ENCODE data around the gene RBBP8NL. TPM values are rescaled to one million over a fixed set of nuclear protein-coding genes. Genes with fewer than 3 reads are reported as not detected.

RBBP8NL gene
- total and polyA plus RNA-seq, 9 of the 15 experiments (the other 6 are each of a cell fraction or from before 2014, with no cell fraction given), result not detected

GRCh38 chr20:62476056-62476838 is 48.9 kb upstream of the RBBP8NL start (continued):
- TF ChIP-seq E2F5 (CRISPR knock-in tag; IDR thresholded peaks at IDR 0.05) (peak; percentile 92), SPI1 (IDR thresholded peaks at IDR 0.05; ENCODE audit: borderline replicate concordance, low read depth, low read length) (no peak), RBFOX2 (IDR thresholded peaks at IDR 0.05; ENCODE audit: low read depth, low read length) (peak; percentile 74), ZC3H8 (IDR thresholded peaks at IDR 0.05) (no peak), DPF2 (IDR thresholded peaks at IDR 0.05) (no peak), IRF9 (tag; IDR thresholded peaks at IDR 0.05) (no peak), SIN3A (IDR thresholded peaks at IDR 0.05; ENCODE audit: borderline replicate concordance in 2 of 2, control insufficient read depth in 1 of 2, low read depth in 2 of 2, low read length in 2 of 2) (no peak), CBX5 (IDR thresholded peaks at IDR 0.05; ENCODE audit: borderline replicate concordance, low read depth) (no peak), ZNF384 (IDR thresholded peaks at IDR 0.05; ENCODE audit: low read depth, low read length) (no peak), ZNF24 (IDR thresholded peaks at IDR 0.05) (no peak), U2AF1 (optimal IDR thresholded peaks at IDR 0.05; ENCODE audit: low read depth, low read length) (no peak), HDAC6 (IDR thresholded peaks at IDR 0.05; ENCODE audit: low read depth, low read length) (no peak), ZNF354B (CRISPR knock-in tag; IDR thresholded peaks at IDR 0.05) (no peak), ZNF551 (CRISPR knock-in tag; IDR thresholded peaks at IDR 0.05) (no peak), ZBTB17 (CRISPR knock-in tag; IDR thresholded peaks at IDR 0.05) (no peak), CEBPB (tag; IDR thresholded peaks at IDR 0.05) (no peak), ZNF12 (CRISPR knock-in tag; IDR thresholded peaks at IDR 0.05) (no peak), E2F1 (CRISPR knock-in tag; IDR thresholded peaks at IDR 0.05) (peak; percentile 56; the same call in 1 of the 2 replicates), MCM3 (IDR thresholded peaks at IDR 0.05) (no peak), TCF7 (IDR thresholded peaks at IDR 0.05; ENCODE audit: borderline replicate concordance) (no peak), ZBTB11 (CRISPR knock-in tag; IDR thresholded peaks at IDR 0.05) (no peak), NFE2 (IDR thresholded peaks at IDR 0.05; ENCODE audit: low read depth) (no peak), ZNF140 (CRISPR knock-in tag; IDR thresholded peaks at IDR 0.05) (no peak)

All from K562 (cell line).